ENCODE measurements around the gene FOSL1. TPM values are rescaled to one million over a fixed set of nuclear protein-coding genes. Genes with fewer than 3 reads are reported as not detected.

The FOSL1 gene
- total and polyA plus RNA-seq, 4 donors: 0.20 to 0.41 (median 0.36) TPM; not detected in 1

DNA sequence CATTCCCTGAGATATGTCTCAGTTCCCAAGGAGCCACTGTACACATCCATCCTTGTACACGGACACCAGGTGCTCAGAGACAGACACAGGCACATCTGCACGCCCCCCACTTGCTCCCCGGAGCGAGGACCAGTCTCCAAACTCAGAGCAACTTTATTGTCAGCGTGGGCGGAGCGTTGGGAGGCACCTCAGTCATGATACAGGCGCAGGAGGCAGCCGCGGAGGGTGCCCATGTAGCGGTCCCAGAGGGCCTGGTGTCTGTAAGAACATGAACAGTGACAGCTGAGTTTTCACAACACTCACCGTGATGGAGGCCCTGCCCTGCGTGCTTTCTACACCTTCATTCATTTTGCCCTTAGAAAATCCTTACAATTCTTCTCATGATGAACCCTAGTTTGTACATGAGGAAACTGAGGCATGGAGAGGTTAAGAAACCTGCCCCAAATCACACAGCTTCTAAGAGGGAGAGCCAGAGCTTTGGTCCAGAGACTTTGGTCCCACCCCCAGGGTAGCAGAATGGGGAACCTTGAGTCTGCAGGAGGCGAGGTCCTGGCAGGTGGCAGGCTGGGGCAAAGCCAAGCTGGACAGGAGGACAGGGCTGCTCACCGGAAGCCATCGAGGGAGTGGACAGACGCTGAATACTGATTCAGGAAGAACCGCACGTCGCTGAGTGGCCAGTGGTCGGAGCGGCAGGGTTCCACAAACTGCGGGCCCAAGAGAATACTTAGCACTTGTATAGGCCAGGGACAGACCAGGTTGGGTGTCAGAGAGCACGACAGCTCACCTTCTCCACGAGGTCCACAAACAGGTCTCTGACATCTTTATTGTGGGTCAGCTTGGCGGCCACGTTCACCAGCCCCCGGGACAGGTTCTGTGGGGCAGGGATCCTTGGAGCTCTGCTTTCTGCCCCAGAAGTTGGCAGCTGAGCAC lies 16.1 kb downstream of the FOSL1 start:
- Histone ChIP-seq H3K27ac (ENCODE audit: low read depth, low read length) (no peak overlapping the region), H3K27me3 (ENCODE audit: control insufficient read depth, insufficient read depth, low read length) (no peaks in the 10 kb centered on the region), H3K36me3 (ENCODE audit: control insufficient read depth, insufficient read depth, low read length) (peaks cover 65% of the 10 kb centered on the region), H3K4me1 (ENCODE audit: control insufficient read depth, insufficient read depth, low read length) (peaks cover 31% of the 10 kb centered on the region), H3K9me3 (ENCODE audit: control insufficient read depth, insufficient read depth, low read length) (no peaks in the 10 kb centered on the region), H3K4me3 (ENCODE audit: low read depth, low read length) (no peak overlapping the region)
- WGBS (ENCODE audit: insufficient coverage): 85% methylated on average over 26 of the region's 28 CpGs
- DNase-seq (ENCODE audit: low read depth in 4 of 6, low spot score in 6 of 6): no peak

DNA sequence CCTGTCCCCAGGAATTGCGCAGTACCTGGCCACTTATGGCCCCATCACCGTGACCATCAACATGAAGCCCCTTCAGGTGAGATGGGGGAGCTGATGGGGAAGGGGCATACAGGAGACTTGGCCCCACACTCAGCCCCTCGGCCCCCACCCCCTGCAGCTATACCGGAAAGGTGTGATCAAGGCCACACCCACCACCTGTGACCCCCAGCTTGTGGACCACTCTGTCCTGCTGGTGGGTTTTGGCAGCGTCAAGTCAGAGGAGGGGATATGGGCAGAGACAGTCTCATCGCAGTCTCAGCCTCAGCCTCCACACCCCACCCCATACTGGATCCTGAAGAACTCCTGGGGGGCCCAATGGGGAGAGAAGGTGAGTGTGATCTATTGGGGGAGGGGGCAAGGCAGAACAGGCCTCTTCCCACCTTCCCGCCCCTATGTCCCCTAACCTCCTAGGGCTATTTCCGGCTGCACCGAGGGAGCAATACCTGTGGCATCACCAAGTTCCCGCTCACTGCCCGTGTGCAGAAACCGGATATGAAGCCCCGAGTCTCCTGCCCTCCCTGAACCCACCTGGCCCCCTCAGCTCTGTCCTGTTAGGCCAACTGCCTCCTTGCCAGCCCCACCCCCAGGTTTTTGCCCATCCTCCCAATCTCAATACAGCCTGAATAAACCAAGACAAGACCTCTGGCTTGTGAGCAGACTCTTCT lies 17.0 kb downstream of the FOSL1 start:
- H3K27me3 ChIP-seq (ENCODE audit: control insufficient read depth, insufficient read depth, low read length): no peaks in the 10 kb centered on the region
- H3K36me3 ChIP-seq (ENCODE audit: control insufficient read depth, insufficient read depth, low read length): peaks cover 65% of the 10 kb centered on the region
- H3K4me1 ChIP-seq (ENCODE audit: control insufficient read depth, insufficient read depth, low read length): peaks cover 25% of the 10 kb centered on the region
- no peak overlapping the region for H3K27ac ChIP-seq (ENCODE audit: low read depth, low read length)
- no peak for DNase-seq (ENCODE audit: low read depth in 4 of 6, low spot score in 6 of 6)
- WGBS (ENCODE audit: insufficient coverage): 95% methylated on average over 8 of the region's 13 CpGs
- no peak overlapping the region for H3K4me3 ChIP-seq (ENCODE audit: low read depth, low read length)
- no peaks in the 10 kb centered on the region for H3K9me3 ChIP-seq (ENCODE audit: control insufficient read depth, insufficient read depth, low read length)

DNA sequence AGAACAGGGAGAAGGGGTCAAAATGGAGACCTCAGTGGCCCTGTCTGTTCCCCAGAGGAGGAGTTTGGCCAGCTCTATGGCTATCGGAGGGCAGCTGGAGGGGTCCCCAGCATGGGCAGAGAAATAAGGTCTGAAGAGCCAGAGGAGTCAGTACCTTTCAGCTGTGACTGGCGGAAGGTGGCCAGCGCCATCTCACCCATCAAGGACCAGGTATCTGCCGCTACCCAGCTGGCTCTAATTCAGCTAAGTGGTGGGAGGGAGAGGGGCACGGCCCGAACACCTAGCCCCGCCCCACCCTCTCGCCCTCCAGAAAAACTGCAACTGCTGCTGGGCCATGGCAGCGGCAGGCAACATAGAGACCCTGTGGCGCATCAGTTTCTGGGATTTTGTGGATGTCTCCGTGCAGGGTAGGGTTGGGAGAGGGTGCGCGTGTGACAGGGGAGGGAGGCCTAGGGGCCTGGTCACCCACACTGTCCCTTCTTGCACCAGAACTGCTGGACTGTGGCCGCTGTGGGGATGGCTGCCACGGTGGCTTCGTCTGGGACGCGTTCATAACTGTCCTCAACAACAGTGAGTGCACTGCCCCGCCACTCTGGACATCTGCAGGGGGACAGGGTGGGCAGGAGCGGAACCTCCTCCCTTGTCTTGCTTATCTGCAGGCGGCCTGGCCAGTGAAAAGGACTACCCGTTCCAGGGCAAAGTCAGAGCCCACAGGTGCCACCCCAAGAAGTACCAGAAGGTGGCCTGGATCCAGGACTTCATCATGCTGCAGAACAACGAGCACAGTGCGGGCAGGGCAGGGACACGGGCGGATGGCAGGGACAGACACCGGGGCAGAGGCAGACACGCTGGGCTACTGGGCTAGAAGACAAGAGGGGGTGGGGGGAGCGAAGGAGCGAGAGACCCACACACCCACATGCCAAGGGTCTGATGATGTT lies 17.8 kb downstream of the FOSL1 start:
- peaks cover 65% of the 10 kb centered on the region for H3K36me3 ChIP-seq (ENCODE audit: control insufficient read depth, insufficient read depth, low read length)

DNA sequence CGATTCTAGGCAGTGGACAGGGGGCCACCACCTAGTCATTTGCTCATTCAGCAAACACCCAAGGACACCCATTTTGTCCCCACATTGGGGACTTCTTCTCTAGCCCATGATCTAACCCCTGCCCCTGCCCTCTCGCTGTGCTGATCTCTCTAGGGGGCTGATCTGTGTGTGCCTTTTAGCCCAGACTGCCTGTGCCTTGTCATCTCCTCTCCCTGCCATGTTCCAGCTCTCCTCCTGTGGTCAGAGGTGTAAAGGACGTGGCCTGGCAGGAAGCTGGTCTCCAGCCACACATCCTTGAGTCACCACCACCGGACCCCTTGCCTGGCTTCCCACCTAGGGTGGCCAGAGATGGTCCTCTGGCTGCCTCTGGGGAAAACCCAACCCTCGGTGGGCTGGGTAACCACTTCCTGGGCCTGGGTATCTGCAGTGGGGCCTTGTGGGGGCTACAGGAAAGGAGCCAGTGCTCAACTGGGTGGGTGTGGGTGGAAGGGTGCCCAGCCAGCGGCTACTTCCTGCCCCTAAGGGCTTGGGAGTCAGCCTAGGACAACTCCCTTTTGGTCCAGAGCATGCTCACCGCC lies 19.3 kb downstream of the FOSL1 start:
- Histone ChIP-seq H3K27me3 (ENCODE audit: control insufficient read depth, insufficient read depth, low read length) (no peaks in the 10 kb centered on the region), H3K27ac (ENCODE audit: low read depth, low read length) (no peak overlapping the region), H3K4me3 (ENCODE audit: low read depth, low read length) (no peak overlapping the region), H3K36me3 (ENCODE audit: control insufficient read depth, insufficient read depth, low read length) (peaks cover 52% of the 10 kb centered on the region), H3K4me1 (ENCODE audit: control insufficient read depth, insufficient read depth, low read length) (peaks cover 11% of the 10 kb centered on the region), H3K9me3 (ENCODE audit: control insufficient read depth, insufficient read depth, low read length) (no peaks in the 10 kb centered on the region)
- DNase-seq (ENCODE audit: low read depth in 4 of 6, low spot score in 6 of 6): no peak
- WGBS (ENCODE audit: insufficient coverage): 85% methylated on average over 7 of the region's 7 CpGs

More for the DNA sequence above, 17.8 kb downstream of the FOSL1 start:
- Histone ChIP-seq H3K27ac (ENCODE audit: low read depth, low read length) (no peak overlapping the region), H3K4me1 (ENCODE audit: control insufficient read depth, insufficient read depth, low read length) (peaks cover 18% of the 10 kb centered on the region), H3K27me3 (ENCODE audit: control insufficient read depth, insufficient read depth, low read length) (no peaks in the 10 kb centered on the region), H3K4me3 (ENCODE audit: low read depth, low read length) (no peak overlapping the region), H3K9me3 (ENCODE audit: control insufficient read depth, insufficient read depth, low read length) (no peaks in the 10 kb centered on the region)
- no peak for DNase-seq (ENCODE audit: low read depth in 4 of 6, low spot score in 6 of 6)
- WGBS (ENCODE audit: insufficient coverage): 95% methylated on average over 26 of the region's 30 CpGs

DNA sequence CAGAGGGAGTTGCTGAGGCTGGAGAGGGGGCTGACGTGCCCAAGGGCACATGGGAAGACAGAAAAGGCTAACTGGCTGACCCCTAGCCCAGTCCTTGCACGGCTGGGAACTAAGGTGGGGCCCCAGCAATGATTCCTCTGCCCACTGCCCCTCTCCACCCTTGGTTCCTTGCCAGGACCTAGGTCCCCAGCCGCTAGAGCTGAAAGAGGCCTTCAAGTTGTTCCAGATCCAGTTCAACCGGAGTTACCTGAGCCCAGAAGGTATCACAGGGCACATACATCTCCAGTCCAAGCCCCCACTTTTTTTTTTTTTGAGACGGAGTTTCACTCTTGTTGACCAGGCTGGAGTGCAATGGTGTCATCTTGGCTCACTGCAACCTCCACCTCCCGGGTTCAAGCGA lies 20.2 kb downstream of the FOSL1 start:
- Histone ChIP-seq H3K27me3 (ENCODE audit: control insufficient read depth, insufficient read depth, low read length) (no peaks in the 10 kb centered on the region), H3K27ac (ENCODE audit: low read depth, low read length) (no peak overlapping the region), H3K9me3 (ENCODE audit: control insufficient read depth, insufficient read depth, low read length) (no peaks in the 10 kb centered on the region), H3K4me3 (ENCODE audit: low read depth, low read length) (no peak overlapping the region), H3K4me1 (ENCODE audit: control insufficient read depth, insufficient read depth, low read length) (peaks cover 10% of the 10 kb centered on the region), H3K36me3 (ENCODE audit: control insufficient read depth, insufficient read depth, low read length) (peaks cover 43% of the 10 kb centered on the region)
- WGBS (ENCODE audit: insufficient coverage): 77% methylated on average over 6 of the region's 7 CpGs
- no peak for DNase-seq (ENCODE audit: low read depth in 4 of 6, low spot score in 6 of 6)

DNA sequence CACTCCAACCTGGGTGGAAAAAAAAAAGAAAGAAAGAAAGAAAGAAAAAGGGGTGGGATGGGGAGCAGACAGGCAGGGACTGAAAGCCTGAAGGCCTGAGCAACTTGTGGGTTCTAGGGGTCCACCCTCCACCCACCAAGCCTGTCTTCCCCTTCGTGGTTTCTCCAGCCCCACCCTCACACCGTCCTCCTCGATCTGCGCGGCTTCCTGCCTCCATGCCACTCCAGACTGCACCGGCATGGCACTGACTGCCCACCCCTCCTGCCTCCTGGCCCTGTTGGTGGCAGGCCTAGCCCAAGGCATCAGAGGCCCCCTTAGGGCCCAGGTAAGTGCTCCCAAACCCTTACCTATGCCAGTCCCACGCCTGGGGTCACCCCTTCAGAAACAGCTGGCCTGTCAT lies 20.6 kb downstream of the FOSL1 start, which contains the start of gene CTSW:
Gene CTSW (plus strand): TSS at position 221 of the 400 bp plus-strand sequence. CDS start 18 bp downstream, at position 239.
- H3K27me3 ChIP-seq (ENCODE audit: control insufficient read depth, insufficient read depth, low read length): no peaks in the 10 kb centered on the region
- DNase-seq (ENCODE audit: low read depth in 4 of 6, low spot score in 6 of 6): no peak
- 57% methylated on average over 6 of the region's 7 CpGs for WGBS (ENCODE audit: insufficient coverage)
- H3K36me3 ChIP-seq (ENCODE audit: control insufficient read depth, insufficient read depth, low read length): peaks cover 38% of the 10 kb centered on the region
- no peak within 1 kb of the TSS for H3K4me3 ChIP-seq (ENCODE audit: low read depth, low read length)
- no peak within 1 kb of the TSS for H3K27ac ChIP-seq (ENCODE audit: low read depth, low read length)
- H3K4me1 ChIP-seq (ENCODE audit: control insufficient read depth, insufficient read depth, low read length): peaks cover 6% of the 10 kb centered on the region
- no peaks in the 10 kb centered on the region for H3K9me3 ChIP-seq (ENCODE audit: control insufficient read depth, insufficient read depth, low read length)

DNA sequence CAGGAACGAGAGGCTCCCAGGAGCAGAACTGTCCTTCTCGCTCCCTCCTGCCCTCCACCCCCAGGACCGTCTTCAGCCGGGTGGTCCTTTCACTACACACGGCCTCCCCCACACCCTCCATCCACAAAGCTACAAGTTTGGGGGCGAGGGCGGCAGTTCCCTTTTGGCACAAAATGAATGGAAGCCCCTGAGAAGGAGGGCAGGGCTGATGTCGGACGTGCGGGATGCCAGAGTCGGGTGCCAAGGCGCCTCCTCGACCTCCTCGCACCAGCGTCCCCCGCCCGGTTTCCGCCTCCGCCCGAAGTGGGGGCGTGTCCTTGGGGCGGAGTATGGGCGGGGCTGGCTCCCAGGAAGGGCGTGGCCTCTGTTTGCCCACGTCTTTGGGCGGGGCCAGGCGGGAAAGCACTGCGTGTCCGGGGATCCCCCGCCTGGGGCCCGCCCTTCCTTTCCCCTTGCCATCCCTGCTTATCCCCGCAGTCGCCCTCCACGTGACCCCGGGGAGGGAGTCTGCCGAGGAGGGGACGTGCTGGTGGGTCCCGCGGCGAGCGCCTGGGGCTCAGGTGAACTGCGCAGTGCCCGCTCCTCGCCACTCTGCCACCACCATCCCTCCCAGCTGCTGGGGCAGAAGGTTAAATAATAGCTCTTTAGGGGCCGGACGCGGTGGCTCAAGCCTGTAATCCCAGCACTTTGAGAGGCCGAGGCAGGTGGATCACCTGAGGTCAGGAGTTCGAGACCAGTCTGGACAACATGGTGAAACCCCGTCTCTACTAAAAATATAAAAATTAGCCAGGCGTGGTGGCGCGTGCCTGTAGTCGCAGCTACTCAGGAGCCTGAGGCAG lies 26.7 kb downstream of the FOSL1 start:
- peak; percentile 63 to 96 (median 77) for DNase-seq (ENCODE audit: low read depth in 4 of 6, low spot score in 6 of 6)
- H3K9me3 ChIP-seq (ENCODE audit: control insufficient read depth, insufficient read depth, low read length): no peaks in the 10 kb centered on the region
- H3K4me1 ChIP-seq (ENCODE audit: control insufficient read depth, insufficient read depth, low read length): peaks cover 35% of the 10 kb centered on the region
- WGBS (ENCODE audit: insufficient coverage): under 1% methylated on average over 44 of the region's 54 CpGs
- no peaks in the 10 kb centered on the region for H3K27me3 ChIP-seq (ENCODE audit: control insufficient read depth, insufficient read depth, low read length)
- peak overlapping the region; percentile 51 for H3K4me3 ChIP-seq (ENCODE audit: low read depth, low read length)
- peak overlapping the region; percentile 89 for H3K27ac ChIP-seq (ENCODE audit: low read depth, low read length)
- H3K36me3 ChIP-seq (ENCODE audit: control insufficient read depth, insufficient read depth, low read length): peaks cover 24% of the 10 kb centered on the region

DNA sequence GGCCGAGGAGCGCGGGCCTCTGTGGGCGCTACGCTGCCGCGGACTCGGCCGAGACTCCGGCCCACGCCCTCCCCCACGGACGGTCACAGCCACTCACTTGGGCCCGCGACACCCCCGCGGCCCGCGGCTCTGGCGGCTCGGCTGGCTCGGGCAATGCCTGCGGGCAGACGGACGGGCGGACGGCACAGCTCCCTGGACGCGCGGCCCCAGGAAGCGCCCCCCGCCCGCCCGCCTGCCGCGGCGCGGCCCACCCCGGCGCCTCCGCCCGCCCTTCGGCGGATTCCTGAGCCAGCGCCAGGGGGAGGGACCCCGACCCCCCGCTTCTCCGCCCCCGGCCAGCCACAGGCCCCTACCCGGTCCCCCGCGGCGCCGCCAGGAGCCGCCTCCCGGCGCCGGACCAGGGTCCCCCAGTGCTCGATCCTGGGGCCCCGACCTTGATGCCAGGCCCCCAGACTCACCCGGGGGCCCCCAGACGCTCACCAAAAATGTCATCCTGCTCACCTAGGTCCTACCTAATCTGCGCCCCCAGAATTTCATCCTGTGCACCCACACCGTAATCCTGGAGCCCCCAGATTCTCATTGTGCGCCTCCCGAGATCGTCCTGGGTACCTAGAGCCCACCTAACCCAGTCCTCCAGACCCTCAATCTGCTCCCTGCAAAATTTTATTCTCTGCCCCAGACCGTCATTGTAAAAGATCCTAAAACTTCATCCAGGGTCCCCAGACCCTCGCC lies 27.4 kb downstream of the FOSL1 start, which contains the start of gene EFEMP2:
Gene EFEMP2 (minus strand): TSS at position 215 of the 732 bp plus-strand sequence. CDS start 446 bp downstream, outside the sequence.
- no peaks in the 10 kb centered on the region for H3K9me3 ChIP-seq (ENCODE audit: control insufficient read depth, insufficient read depth, low read length)
- DNase-seq (ENCODE audit: low read depth in 4 of 6, low spot score in 6 of 6): peak in 2 of 6 donors; percentile 51 to 75
- peaks cover 39% of the 10 kb centered on the region for H3K4me1 ChIP-seq (ENCODE audit: control insufficient read depth, insufficient read depth, low read length)
- peaks cover 31% of the 10 kb centered on the region for H3K36me3 ChIP-seq (ENCODE audit: control insufficient read depth, insufficient read depth, low read length)
- no peaks in the 10 kb centered on the region for H3K27me3 ChIP-seq (ENCODE audit: control insufficient read depth, insufficient read depth, low read length)
- H3K4me3 ChIP-seq (ENCODE audit: low read depth, low read length): peak within 1 kb of the TSS; percentile 51
- H3K27ac ChIP-seq (ENCODE audit: low read depth, low read length): peak within 1 kb of the TSS; percentile 89
- under 1% methylated on average over 69 of the region's 69 CpGs for WGBS (ENCODE audit: insufficient coverage)

All from spinal cord (tissue), 10 donors.